Right renal pelvis (tissue), 4 donors: ENCODE measurements around the gene RAET1L. TPM values are rescaled to one million over a fixed set of nuclear protein-coding genes. Genes with fewer than 3 reads are reported as not detected.
"Not testable (repeated sequence)": the region's sequence is repeated elsewhere in the genome, so short reads cannot be mapped to it uniquely, and the experiment has no call there.

Experiments used
- DNase-seq, 4 donors: peaks; one replicate each; pipeline ENCODE4 v3.0.0-alpha.2; 2013; ENCODE audit warnings: low read depth in 4 of 4, low spot score in 3 of 4, missing footprints in 1 of 4
- polyA plus RNA-seq, 4 donors: library from polyadenylated mRNA; unstranded; fragments of 120-200 nt; gene quantifications; one replicate each; pipeline ENCODE4 v1.2.1, GENCODE V29; 2013; ENCODE audit not compliant: insufficient read length in 4 of 4

The RAET1L gene
- polyA plus RNA-seq, 4 donors, result not detected

DNA sequence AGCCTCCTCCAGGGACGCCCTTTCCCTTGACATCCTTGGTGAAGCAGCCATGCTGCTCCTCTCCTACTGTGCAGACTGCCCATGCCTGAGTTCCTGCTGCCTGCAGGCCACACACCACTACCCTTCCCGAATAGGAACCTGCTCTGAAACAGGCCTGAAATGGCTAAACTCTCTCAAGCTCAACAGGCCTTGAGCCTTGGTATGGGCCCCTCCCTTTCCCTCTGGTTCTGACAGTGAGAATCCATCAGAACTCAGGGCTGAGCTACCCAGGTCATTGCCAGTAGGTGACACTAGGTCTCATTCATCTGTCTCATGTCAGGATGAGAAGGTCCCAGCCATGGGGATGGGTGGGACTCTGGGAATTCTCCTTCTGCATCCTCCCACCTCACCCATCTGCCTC lies 25.7 kb downstream of the RAET1L start:
- no peak for DNase-seq

DNA sequence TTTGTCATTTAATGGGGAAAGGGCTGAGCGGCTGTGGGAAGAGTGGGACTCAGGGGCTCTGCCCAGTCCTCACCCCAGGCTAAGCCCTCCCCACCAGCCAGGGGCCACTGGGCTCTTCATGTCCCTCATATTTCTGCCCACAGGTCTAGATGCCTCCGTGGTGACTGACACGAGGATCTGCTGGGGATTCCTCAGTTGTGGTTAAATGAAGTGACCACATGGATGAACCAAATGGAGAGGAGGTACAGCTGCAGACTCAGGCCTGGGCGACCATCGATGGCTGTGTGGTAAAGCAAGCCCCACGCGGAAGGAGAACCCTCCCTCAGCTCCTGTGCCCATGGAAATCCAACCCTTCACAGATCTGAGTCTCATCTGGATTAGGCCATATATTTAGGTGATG lies 29.4 kb downstream of the RAET1L start:
- DNase-seq, result no peak

DNA sequence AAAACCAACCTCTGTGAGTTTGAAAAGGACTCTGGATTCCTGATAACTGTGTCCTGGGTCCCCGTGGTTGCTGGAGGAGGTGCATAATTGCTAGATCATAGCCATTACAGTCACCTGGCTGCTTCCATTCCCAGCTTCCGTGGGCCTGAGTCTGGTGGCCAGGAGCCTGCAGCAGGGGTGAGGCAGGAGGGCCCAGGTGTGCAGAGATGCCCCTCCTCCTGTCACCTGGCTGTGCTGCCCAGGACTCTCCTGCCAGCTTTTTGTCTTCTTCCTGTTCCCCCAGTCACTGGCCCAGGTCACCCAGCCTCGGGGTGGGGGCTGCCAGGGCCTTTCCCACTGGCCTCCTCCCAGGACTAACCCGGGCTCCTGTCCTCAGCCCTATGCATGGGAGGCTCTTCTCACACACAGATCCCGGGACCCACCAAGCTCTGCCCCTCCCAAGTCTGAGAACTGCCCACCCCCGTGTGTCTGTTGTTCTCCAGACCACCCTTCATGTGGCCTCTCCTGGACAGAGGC lies 30.0 kb downstream of the RAET1L start:
- no peak for DNase-seq

DNA sequence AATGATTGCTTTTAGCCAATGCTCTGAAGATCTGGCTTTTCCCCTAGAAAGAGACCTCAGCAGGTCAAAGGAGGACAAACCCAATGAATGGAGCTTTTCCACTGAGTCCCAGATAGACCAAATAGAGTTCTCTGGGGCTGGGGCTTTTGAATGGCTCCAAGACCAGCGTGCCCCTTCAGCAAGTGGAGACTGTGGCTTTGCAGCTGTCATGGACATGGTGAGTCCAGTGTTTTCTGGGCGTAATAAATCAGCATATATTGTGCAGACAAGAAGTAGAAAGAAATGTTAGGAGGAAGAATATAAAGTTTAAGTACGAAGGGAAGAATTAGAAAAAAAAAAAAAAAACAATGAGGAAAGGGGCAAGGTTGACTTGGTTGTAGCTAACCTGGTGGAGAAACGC lies 33.5 kb downstream of the RAET1L start:
- no peak for DNase-seq

DNA sequence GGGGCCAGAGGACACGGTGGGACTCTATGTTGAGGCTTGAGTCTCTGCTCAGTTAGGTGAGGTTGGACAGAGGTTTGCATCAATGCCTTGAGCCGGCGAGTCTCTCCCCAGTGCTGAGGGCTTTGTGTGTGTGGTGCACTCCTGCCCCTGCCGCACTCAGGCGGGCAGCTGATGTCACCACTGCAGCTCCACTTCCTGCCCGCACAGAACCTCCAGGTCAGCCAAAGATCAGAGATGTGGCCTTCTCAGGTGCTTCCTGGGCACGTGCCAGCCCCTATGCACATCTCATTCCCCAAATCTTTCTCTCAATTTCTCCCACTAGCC lies 33.9 kb downstream of the RAET1L start:
- not testable (repeated sequence) for DNase-seq

DNA sequence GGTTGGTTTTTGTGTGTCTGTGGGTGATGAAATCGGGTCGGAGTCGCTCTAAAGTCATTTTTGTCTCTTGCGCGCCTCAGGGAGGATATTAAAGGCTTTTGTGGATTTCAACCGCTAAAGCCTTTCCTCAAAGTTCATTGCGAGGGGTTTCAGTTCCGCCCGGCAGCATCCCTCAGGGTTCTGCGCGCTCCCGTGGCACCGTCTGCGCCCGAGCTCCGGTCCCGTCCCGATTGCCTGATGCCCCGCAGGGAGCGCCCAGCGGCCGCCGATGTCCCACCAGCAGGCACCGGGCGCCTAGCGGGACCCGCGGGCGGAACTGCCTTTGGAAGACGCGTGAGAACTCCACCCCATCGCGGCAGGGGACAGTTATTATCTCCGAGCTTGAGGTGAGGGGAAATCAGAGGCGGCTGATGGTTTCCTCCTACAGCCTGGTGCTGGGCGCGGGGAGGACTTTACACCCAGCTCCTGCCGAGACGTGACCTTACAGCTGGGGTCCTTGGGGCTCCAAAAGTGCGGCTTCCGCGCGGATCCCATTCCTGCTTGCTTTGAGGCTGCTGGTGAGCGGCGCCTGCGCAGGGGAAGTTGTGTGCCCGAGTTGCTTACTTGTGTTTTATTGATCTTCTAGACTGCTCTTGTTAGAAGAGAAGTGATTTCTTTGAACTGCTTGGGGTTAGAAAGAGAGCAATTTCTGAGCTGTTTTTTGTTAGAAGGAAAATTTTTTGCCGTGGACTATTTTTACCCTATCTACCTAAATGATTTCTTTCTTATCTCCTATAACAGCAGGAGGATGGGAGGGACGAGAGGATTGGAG lies 34.5 kb downstream of the RAET1L start:
- DNase-seq, result no peak

DNA sequence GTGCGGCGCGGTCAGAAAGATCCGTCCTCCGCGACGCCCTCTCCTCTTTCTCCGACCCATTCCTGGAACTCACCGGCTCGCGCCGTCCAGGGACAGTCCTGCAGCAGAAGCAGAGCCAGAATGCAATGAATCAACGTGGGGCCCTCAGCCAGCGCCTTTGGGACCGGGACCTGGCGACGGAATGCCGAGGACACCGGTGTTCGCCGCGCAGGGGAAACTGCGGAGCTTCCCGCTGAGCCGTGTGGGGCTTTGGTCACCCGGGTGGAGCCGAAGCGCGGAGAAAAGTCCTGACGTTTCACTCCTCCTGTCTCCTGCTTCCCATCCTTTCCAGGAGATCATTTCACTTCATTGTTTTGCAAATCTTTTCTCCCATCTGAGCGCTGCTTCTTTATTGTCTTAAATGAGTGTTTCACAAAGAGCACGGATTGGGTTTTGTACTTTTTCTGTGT lies 35.1 kb downstream of the RAET1L start:
- DNase-seq, result no peak

DNA sequence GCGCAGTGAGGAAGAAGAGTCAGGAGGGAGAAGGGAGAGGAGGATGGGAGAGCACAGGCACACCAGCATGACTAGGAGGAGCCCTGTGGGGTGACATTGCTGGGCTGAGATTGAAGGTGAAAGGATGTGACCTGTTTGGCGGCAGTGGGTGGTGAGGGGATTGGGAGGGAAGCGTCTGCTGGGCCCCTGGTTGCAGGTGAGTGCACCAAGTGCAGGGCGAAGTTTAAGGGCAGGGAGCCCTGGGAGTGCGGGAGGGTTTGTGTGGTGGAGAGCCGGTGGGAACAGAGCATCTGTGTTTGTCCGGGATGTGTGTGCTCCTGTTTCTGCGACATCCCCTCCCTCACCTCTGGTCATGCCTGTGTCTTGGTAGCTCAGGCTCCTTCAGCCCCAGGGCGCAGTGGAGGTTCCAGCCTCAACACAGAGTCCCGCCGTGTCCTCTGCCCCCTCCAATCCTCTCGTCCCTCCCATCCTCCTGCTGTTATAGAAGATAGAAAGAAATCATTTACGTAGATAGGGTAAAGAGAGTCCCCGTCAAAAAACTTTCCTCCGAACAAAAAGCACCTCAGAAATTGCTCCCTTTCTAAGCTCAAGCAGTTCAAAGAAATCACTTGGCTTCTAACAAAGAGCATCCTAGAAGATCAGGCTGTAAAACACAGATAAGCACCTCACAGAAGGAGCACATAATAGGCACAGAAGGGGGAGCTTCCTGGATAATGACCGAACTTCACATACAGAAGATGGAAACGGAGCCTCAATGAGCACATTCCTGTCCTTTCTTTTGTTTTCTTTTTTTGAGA lies 36.6 kb downstream of the RAET1L start:
- no peak for DNase-seq

DNA sequence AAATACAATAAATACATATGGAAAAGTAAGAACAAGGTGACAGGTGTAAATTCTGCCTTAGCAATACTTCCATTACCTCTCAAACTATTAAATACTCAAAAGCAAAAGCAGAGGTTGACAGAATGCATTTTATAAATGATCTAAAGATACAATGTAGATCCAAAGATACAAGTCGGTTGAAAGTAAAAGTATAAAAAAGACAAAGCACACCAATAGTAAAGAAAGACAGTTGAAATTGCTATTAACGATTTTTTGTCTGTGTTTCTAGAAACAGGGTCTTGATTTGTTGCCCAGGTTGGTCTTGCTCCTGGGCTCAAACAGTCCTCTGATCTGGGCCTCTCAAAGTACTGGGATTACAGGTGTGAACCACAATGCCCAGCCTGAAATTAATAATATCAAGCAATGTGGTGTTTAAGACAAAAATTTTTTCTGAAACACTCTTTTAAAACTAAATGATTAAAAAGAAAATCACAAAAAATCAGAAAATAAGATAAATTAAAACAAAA lies 37.7 kb downstream of the RAET1L start:
- no peak for DNase-seq

DNA sequence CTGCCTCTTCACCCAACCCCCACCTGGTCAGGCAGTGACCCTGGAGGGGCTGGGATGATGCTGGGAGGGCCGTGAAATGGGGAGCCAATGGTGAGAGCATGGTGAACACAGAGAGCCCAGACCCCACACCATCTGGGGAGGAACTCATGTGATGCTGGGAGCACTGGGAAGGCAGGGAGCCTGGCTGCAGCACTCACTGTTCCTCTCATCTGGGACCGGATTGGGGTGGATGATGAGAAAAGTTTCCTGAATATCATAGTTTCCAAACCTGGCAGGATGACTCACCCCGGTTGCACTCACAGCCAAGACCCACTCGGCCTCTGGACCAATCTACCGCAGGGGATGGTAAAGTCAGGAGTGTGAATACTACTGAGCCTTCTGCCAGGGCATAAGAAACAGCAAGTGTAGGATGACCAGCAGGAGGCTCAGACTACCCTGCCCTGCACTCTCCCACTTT lies 39.8 kb downstream of the RAET1L start:
- no peak for DNase-seq

DNA sequence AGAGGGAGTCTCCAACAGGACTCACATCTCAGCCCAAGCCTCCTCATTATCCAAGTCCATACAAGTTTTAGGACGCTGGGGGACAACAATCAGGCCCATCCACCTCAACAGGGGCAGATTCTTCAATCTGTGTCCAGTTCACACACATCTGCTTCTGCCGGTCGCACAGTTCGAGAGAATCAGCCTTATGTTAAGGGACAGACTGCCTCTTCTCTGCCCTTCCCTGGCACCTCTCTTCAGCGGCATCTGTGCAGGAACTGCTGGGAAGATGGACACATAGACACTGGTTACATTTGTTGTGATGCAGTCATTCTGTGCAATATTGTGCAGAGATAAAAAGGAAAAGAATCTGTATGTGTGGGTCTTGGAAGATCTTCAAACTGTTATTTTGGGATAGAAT lies 40.6 kb downstream of the RAET1L start:
- no peak for DNase-seq

DNA sequence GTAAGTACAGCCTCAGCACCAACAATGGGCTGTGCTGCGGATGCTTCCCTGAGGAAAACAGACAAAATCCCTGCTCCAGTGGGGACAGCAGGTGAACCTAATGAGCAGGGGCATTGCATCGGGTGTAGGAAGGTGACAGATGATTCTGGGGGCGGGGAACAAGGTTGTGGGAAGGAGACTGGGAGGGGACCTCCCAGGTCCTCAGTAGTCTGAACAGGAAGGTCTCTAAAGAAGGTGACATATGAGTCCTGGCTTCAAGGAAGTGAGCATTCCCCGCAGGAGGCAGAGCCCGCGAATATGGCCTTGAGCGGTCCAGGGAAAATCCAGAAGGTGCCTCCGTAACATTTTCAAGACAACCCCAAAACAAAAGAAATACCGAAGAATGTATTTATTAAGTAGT lies 42.2 kb downstream of the RAET1L start:
- no peak for DNase-seq

DNA sequence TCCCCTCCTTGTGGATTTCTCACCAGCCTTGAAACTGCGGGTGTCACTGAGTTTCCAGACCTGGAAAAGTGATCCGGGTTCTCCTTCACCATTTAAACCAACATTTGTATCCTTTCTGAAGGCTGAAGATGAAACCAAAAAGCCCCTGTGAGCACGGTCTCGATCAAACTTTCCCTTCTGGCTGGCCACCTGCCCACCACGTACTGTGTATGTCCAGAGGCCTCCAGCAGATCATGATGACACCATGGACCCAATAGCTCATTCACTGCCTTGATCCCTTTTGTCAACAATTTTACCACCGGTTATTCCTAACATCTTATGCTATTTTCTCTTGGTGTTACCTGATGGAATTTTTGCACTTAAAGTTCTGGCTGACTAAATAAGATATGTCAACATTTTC lies 46.0 kb downstream of the RAET1L start:
- DNase-seq, result no peak

DNA sequence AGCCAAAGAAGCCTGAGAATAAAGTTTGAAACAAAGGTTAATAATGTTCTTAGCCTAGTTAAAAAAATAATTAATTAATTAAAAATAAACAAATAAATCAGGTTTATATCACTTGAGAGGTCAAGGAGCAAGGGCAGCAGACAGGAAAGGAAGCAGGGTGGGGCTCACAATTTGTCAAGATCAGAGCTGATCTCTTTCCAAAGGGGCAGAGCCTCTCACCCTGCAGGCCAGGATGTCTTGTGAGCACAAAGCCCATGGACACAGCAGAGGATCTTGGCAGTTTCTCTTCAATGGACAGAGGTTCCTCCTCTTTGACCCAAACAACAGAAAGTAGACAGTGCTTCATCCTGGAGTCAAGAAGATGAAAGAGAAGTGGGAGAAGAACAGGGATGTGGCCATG lies 46.7 kb downstream of the RAET1L start:
- no peak for DNase-seq

DNA sequence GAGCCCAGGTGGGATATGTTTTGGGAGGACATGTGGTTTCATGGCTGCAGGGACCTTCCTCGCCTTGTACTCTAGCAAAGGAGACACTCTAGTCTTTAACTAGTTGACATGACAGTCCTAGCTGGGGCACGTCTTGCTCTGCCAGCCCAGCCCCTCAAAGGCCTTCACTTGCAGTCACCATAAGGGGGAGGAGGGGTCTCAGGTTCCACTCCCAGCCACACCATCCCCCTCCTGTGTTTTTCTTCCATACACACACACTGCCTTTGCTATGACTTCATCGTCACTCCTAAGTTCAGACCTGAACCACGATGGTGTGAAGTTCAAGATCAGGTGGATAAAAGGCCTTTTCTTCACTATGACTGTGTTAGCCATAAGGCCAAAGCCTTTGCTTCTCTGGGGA lies 48.1 kb downstream of the RAET1L start:
- DNase-seq, result no peak

DNA sequence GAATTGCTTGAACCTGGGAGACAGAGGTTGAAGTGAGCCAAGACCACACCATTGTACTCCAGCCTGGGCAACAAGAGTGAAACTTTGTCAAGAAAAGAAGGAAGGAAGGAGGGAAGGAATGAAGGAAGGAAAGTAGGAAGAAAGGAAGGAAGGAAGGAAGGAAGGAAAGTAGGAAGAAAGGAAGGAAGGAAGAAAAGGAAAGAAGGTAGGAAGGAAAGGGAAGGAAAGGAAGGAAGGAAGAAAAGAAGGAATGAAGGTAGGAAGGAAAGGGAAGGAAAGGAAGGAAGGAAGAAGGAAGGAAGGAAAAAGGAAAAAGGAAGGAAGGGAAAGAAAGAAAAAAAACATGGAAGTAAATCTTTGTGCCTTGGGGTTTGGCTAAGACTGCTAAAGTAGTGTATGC lies 49.9 kb downstream of the RAET1L start:
- no peak for DNase-seq

DNA sequence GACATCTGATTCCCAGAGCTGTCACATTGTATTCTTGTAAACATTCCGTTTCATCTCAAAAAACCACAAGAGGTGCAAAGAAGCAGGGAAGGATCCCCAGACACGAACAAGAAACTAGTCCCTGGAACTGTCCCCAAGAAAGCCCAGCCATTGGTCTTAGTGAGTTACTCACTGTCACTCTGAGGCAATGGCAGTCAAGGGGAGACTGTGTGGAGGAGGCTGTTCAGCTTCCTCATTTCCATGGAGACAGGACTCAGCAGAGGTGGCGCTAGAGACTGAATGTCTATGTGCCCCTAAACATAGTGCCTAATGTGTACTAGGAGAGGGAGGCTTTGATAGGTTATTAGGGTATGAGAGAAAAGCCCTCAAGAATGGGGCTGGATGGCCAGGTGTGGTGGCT lies 50.5 kb downstream of the RAET1L start:
- no peak for DNase-seq

DNA sequence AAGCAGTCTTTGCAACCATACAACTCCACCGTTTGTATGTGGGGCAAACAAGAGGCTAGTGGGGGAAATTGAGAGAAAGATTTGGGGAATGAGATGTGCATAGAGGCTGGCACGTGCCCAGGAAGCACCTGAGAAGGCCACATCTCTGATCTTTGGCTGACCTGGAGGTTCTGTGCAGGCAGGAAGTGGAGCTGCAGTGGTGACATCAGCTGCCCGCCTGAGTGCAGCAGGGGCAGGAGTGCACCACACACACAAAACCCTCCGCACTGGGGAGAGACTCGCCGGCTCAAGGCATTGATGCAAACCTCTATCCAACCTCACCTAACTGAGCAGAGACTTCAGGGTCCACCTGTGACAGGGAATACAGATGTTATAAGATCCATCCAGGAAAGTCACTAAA lies 50.9 kb downstream of the RAET1L start:
- not testable (repeated sequence) for DNase-seq

DNA sequence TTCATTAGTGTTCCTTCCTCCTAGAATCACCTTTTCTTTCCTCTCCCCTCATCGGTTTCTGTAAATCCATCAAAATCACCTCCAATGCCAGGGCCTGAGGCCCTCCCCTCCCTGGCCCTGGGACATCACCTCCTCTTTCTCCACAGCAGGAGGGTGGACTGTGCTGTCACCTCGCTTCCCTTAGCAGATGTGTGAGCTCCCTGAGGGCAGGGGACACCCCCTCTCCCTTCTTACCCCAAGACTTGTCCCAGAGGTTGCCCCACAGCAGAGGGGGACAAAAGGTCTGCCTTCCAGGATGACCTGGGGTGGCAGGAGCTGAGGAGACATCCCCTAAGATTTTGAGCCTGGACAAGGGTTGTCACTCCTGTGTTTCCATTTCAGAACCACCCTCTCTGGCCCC lies 55.7 kb downstream of the RAET1L start:
- DNase-seq, result no peak

DNA sequence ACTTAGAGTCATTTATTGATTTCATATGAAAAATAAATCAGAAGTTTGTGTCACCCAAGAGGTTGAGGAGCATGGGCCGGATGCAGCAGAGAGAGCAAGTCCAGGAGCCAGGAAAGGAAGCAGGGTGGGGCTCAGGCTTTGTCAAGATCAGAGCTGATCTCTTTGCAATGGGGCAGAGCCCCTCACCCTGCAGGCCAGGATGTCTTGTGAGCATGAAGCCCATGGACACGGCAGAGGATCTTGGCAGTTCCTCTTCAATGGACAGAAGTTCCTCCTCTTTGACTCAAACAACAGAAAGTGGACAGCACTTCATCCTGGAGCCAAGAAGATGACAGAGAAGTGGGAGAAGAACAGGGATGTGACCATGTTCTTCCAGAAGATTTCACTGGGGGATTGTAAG lies 56.4 kb downstream of the RAET1L start:
- DNase-seq, result not testable (repeated sequence)
